ENCODE results near the gene NECTIN3.

Gene NECTIN3

GRCh38 chr3:111210003-111210711, 138.5 kb downstream of the NECTIN3 start:
- DNase-seq (ENCODE audit: low read depth): no peak

GRCh38 chr3:111210866-111211564, 139.4 kb downstream of the NECTIN3 start:
- no peak for DNase-seq (ENCODE audit: low read depth)

DNA sequence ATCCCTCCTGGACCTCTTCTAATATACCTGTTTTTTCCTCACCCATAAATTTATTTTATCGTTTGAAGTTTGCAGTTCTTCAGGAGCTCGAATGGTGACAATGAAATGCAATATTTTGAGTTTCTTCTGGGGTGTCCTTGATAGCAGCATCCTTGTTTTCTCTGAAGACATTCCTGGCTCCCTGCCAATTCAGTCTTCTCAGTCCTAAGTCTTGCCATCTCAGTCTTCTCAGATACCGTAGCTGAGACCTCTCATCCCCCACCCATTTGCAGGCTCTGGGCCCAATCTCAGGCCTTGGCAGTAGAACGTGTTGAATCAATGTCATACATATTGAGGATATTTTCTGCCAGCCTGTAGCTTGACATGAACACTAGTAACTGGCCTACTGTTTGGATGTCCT, 140.9 kb downstream of the NECTIN3 start:
- no peak for DNase-seq (ENCODE audit: low read depth)

DNA sequence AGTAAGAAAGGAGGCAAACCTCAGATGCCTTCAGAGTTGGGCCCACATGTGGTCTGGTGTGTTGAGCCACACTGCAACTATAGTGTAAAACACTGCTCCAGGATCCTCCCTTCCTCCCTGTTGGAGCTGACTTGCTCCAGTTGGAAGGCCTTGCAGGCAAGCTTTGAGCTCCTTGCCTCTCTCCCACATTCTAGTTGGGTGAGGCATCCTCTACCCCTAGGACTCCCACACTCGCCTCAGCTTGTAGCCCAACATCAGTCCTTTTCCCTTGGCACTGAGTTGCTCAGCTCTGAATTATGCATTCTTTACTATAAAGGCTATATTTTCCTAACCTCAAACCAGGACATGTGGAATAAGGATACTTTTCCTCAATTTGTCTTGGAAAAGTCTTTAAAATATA, 143.9 kb downstream of the NECTIN3 start:
- no peak for DNase-seq (ENCODE audit: low read depth)

DNA sequence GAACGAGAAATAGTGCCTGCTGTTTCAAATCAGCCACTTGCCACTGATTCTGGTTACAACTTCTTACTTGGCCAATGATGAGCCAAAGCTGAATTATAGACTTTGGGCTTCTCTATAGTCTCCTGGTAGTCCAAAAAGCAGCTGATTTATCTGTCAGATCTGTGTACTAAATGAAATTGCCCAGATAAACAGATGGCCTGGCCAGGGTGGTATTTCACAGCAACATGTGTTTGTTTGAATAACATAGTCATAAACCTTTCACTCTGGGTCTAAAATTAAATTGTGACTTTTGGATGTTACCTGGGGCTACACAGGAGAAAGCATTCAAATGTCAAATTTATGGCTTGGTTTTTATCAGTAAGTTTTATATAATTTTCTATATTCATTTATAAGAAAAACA, 147.0 kb downstream of the NECTIN3 start:
- DNase-seq (ENCODE audit: low read depth): no peak

- DNase-seq (ENCODE audit: low read depth): no peak
Observed at GRCh38 chr3:111227216-111227615, 155.6 kb downstream of the NECTIN3 start.

GRCh38 chr3:111229301-111229700, 157.7 kb downstream of the NECTIN3 start:
- no peak for DNase-seq (ENCODE audit: low read depth)

DNA sequence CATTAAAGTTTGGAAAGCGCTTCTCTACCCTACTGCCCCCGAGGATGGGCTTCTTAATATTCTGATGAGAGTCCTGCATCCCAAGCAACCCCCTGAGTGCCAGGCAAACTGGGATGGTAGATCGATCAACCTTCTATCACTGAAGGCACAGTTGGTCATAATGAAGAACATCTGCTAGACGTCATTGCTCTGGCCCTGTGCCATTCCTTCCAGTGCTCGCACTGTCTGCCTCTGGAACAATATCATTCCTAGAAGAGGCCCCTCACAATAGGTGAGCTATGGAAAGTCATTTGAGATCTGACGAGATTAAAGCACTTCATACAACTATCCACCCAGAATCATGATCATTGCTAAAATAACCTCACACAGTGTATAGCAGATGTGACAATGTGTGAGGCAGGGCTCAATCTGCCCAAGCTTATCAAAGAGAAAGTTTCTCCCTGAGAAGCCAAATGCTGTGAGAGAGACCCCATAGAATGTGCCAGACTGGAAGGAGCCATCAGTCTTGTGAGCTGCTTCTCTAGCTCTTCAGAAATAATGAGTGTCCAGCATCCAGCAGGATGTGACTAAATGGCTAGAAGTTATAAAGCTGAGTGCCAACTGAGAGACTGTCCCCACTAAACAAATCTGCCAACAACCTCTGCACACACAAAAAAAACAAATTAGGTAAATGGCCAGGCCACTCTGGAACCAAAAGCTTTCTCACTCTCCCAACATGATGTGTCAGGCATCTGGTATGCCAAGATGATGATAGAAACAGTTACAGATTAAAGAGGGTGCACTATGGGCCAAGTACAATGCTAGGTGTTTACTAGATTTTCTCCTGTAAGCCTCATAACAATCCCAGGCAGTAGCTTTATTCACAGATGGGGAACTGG, 165.5 kb downstream of the NECTIN3 start:
- no peak for DNase-seq (ENCODE audit: low read depth)

DNA sequence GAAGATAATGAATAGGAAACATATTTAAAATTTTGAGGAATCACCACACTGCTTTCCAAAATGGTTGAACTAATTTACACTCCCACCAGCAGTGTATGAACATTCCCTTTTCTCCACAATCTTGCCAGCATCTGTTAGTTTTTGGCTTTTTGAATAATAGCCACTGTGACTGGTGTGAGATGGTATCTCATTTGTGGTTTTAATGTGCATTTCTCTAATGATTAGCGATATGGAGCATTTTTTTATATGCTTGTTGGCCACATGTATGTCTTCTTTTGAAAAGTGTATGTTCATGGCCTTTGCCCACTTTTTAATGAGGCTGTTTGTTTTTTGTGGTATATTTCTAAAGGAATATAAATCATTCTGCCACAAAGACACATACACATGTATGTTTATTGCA, 166.3 kb downstream of the NECTIN3 start:
- DNase-seq (ENCODE audit: low read depth): no peak

- no peak for DNase-seq (ENCODE audit: low read depth)
Observed at GRCh38 chr3:111238885-111239284, 167.3 kb downstream of the NECTIN3 start.

DNA sequence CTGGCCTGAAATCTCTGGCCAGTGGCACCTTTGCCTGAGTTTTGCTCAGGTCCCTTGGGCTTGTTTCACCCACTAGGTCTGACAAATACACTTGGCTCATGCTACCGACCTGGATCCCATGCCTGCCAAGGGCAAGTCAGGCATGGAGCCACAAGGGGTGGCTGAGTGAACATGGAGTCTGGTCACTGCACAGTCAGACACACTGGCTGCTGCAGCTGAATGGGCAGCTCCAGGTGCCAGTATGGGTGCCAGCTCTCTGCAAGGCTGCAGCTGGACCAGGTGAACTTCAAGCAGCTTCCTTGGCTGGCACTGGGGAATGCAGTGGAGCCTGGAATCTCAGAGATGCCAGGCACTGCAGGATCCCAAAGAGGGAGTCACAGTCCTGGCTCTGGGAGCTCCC, 170.3 kb downstream of the NECTIN3 start:
- no peak for DNase-seq (ENCODE audit: low read depth)
